ENCODE data around the gene DAB2IP.

DAB2IP gene

GRCh38 chr9:121798941-121799340 lies 147.5 kb downstream of the DAB2IP start:
- H3K4me3 ChIP-seq (ENCODE audit: low read length) = no peak overlapping the region
- TF ChIP-seq CTCF (conservative IDR thresholded peaks at IDR 0.05; ENCODE audit: low read length) = no peak
- DNase-seq (ENCODE audit: low read depth) = no peak

GRCh38 chr9:121800376-121800775 lies 148.9 kb downstream of the DAB2IP start:
- DNase-seq (ENCODE audit: low read depth) = no peak
- no peak overlapping the region for H3K4me3 ChIP-seq (ENCODE audit: low read length)
- no peak for TF ChIP-seq CTCF (conservative IDR thresholded peaks at IDR 0.05; ENCODE audit: low read length)

- DNase-seq (ENCODE audit: low read depth) = no peak
- H3K4me3 ChIP-seq (ENCODE audit: low read length) = no peak overlapping the region
- TF ChIP-seq CTCF (conservative IDR thresholded peaks at IDR 0.05; ENCODE audit: low read length) = no peak
Observed at GRCh38 chr9:121801579-121801978, 150.1 kb downstream of the DAB2IP start.

GRCh38 chr9:121802753-121803152 lies 151.3 kb downstream of the DAB2IP start:
- DNase-seq (ENCODE audit: low read depth) = no peak
- TF ChIP-seq CTCF (conservative IDR thresholded peaks at IDR 0.05; ENCODE audit: low read length) = no peak
- no peak overlapping the region for H3K4me3 ChIP-seq (ENCODE audit: low read length)

- DNase-seq (ENCODE audit: low read depth) = no peak
- no peak overlapping the region for H3K4me3 ChIP-seq (ENCODE audit: low read length)
- no peak for TF ChIP-seq CTCF (conservative IDR thresholded peaks at IDR 0.05; ENCODE audit: low read length)
Observed at GRCh38 chr9:121807069-121807822, 155.8 kb downstream of the DAB2IP start.

GRCh38 chr9:121807823-121808278 lies 156.4 kb downstream of the DAB2IP start:
- no peak overlapping the region for H3K4me3 ChIP-seq (ENCODE audit: low read length)
- no peak for TF ChIP-seq CTCF (conservative IDR thresholded peaks at IDR 0.05; ENCODE audit: low read length)
- no peak for DNase-seq (ENCODE audit: low read depth)

GRCh38 chr9:121808781-121809180 lies 157.3 kb downstream of the DAB2IP start:
- no peak for TF ChIP-seq CTCF (conservative IDR thresholded peaks at IDR 0.05; ENCODE audit: low read length)
- DNase-seq (ENCODE audit: low read depth) = no peak
- H3K4me3 ChIP-seq (ENCODE audit: low read length) = no peak overlapping the region
